NCI-H187 treated with DMSO at 0.1 percent for 48 hours (cell line): ENCODE data around the gene SCNN1A.

ENCODE experiments used
- DNase-seq: peaks from one replicate; lab custom pipeline; 2025; lab: John Stamatoyannopoulos, UW

SCNN1A gene

GRCh38 chr12:6384499-6385436 is 9.4 kb upstream of the SCNN1A start:
- no peak for DNase-seq

- no peak for DNase-seq
These were observed 8.5 kb upstream of the SCNN1A start, which contains the start of gene LTBR for GRCh38 chr12:6383572-6384498. Gene LTBR, plus strand, starts transcription at chr12:6384162. Its CDS starts 197 bp downstream, at chr12:6384359.

GRCh38 chr12:6382982-6383381 is 7.6 kb upstream of the SCNN1A start:
- DNase-seq = no peak

- DNase-seq = no peak
These were observed 7.0 kb upstream of the SCNN1A start for GRCh38 chr12:6382371-6382770.

GRCh38 chr12:6380141-6381121 is 5.1 kb upstream of the SCNN1A start:
- DNase-seq = no peak

GRCh38 chr12:6378709-6379472 is 3.5 kb upstream of the SCNN1A start:
- no peak for DNase-seq

GRCh38 chr12:6377667-6377994 is 2.3 kb upstream of the SCNN1A start:
- no peak for DNase-seq

- DNase-seq = no peak
These were observed 1.7 kb upstream of the SCNN1A start for GRCh38 chr12:6376870-6377666.

GRCh38 chr12:6376079-6376869 is 911 bp upstream of the SCNN1A start:
- DNase-seq = no peak

- no peak for DNase-seq
These were observed 590 bp downstream of the SCNN1A start for GRCh38 chr12:6374786-6375160.

- DNase-seq = no peak
These were observed 1.2 kb downstream of the SCNN1A start for GRCh38 chr12:6374028-6374785.

- peak; percentile 91 for DNase-seq
These were observed 2.2 kb downstream of the SCNN1A start for GRCh38 chr12:6373022-6373787.

GRCh38 chr12:6372403-6373003 is 2.9 kb downstream of the SCNN1A start:
- DNase-seq = peak; percentile 69

GRCh38 chr12:6370994-6371754 is 4.2 kb downstream of the SCNN1A start:
- peak; percentile 84 for DNase-seq

- DNase-seq = no peak
These were observed 4.8 kb downstream of the SCNN1A start for GRCh38 chr12:6370576-6370935.

- no peak for DNase-seq
These were observed 5.3 kb downstream of the SCNN1A start for GRCh38 chr12:6369916-6370575.
